Thyroid gland (tissue), 4 donors: ENCODE results near the gene SSX2IP.

Source experiments
- POLR2A ChIP-seq, 2 donors: fragments of 450-650 bp; IDR thresholded peaks; one replicate each; pipeline ENCODE4 v1.6.1; 2017; ENCODE audit warnings: antibody characterized with exemption in 2 of 2, mild to moderate bottlenecking in 2 of 2, moderate library complexity in 1 of 2
- TF ChIP-seq, protein P1 (sequence below), 6 experiments: fragments of 200-600 bp in 3 of 6; fragments of 450-650 bp in 3 of 6; sonication (generic) in 3 of 6; IDR thresholded peaks; one replicate each; pipeline ENCODE4 v1.5.1; 2016 to 2019; ENCODE audit warnings: antibody characterized with exemption in 6 of 6, mild to moderate bottlenecking in 2 of 6, inconsistent platforms in 1 of 6, moderate library complexity in 1 of 6

GRCh38 chr1:84617349-84617748 is 72.9 kb downstream of the SSX2IP start:
- TF ChIP-seq, protein P1, sequence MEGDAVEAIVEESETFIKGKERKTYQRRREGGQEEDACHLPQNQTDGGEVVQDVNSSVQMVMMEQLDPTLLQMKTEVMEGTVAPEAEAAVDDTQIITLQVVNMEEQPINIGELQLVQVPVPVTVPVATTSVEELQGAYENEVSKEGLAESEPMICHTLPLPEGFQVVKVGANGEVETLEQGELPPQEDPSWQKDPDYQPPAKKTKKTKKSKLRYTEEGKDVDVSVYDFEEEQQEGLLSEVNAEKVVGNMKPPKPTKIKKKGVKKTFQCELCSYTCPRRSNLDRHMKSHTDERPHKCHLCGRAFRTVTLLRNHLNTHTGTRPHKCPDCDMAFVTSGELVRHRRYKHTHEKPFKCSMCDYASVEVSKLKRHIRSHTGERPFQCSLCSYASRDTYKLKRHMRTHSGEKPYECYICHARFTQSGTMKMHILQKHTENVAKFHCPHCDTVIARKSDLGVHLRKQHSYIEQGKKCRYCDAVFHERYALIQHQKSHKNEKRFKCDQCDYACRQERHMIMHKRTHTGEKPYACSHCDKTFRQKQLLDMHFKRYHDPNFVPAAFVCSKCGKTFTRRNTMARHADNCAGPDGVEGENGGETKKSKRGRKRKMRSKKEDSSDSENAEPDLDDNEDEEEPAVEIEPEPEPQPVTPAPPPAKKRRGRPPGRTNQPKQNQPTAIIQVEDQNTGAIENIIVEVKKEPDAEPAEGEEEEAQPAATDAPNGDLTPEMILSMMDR (IDR thresholded peaks at IDR 0.05) = no peak
- no peak for TF ChIP-seq POLR2A (IDR thresholded peaks at IDR 0.05)
